ENCODE measurements around the gene TRMT10A. TPM values are rescaled to one million over a fixed set of nuclear protein-coding genes. Genes with fewer than 3 reads are reported as not detected.
"Not testable (repeated sequence)": the region's sequence is repeated elsewhere in the genome, so short reads cannot be mapped to it uniquely, and the experiment has no call there.

Gene TRMT10A
- total RNA-seq, 5 donors from 2014 or later (not counting 1 experiment from before 2014, with no cell fraction given), result 3.4 to 5.3 (median 4.0) TPM

GRCh38 chr4:99536271-99536670, 27.6 kb downstream of the TRMT10A start:
- no peaks in the 10 kb centered on the region for H3K4me1 Mint-ChIP-seq
- Histone ChIP-seq H3K4me1 (ENCODE audit: control insufficient read depth in 1 of 2, extremely low read depth in 1 of 2, insufficient read depth in 2 of 2, low read length in 2 of 2) (no peaks in the 10 kb centered on the region), H3K4me3 (ENCODE audit: control insufficient read depth in 1 of 2, extremely low read depth in 1 of 2, low read length in 1 of 2) (no peak overlapping the region), H3K27me3 (replicated peaks in 1 of 2; ENCODE audit: control insufficient read depth in 2 of 2, extremely low read depth in 1 of 2, insufficient read depth in 2 of 2, low read length in 1 of 2) (peaks cover 0 to 6% of the 10 kb centered on the region in 2 experiments), H3K27ac (ENCODE audit: low read length) (no peak overlapping the region), H3K9me3 (no peaks in the 10 kb centered on the region), H3K36me3 (ENCODE audit: control insufficient read depth in 2 of 2, extremely low read depth in 1 of 2, insufficient read depth in 1 of 2, low read length in 1 of 2) (no peaks in the 10 kb centered on the region)
- 100% methylated on average over 1 of the region's 2 CpGs for WGBS (ENCODE audit: insufficient coverage)
- no peak overlapping the region for H3K27ac Mint-ChIP-seq
- ATAC-seq (replicated peaks in 1 of 4) (no peak), DNase-seq (no peak)
- CTCF ChIA-PET, result interaction anchor here in 1 of 2 donors (0.6 kb wide), 1 partner anchor 1376 kb away, joined by 3 read pairs; no protein-coding TSS in a partner anchor
- H3K4me3 Mint-ChIP-seq, result no peak overlapping the region
- POLR2A ChIA-PET, result no interaction called here
- H3K27me3 Mint-ChIP-seq, result peaks cover 6 to 13% of the 10 kb centered on the region in 2 donors
- no peaks in the 10 kb centered on the region for H3K36me3 Mint-ChIP-seq
- H3K9me3 Mint-ChIP-seq, result no peaks in the 10 kb centered on the region

GRCh38 chr4:99534699-99535098, 29.1 kb downstream of the TRMT10A start:
- H3K4me3 Mint-ChIP-seq; H3K27me3 ChIP-seq (replicated peaks in 1 of 2; ENCODE audit: control insufficient read depth in 2 of 2, extremely low read depth in 1 of 2, insufficient read depth in 2 of 2, low read length in 1 of 2); H3K4me3 ChIP-seq (ENCODE audit: control insufficient read depth in 1 of 2, extremely low read depth in 1 of 2, low read length in 1 of 2); H3K27ac Mint-ChIP-seq; H3K27ac ChIP-seq (ENCODE audit: low read length); H3K9me3 Mint-ChIP-seq; ATAC-seq (replicated peaks in 1 of 4); H3K9me3 ChIP-seq; DNase-seq; H3K4me1 Mint-ChIP-seq; H3K36me3 Mint-ChIP-seq; H3K4me1 ChIP-seq (ENCODE audit: control insufficient read depth in 1 of 2, extremely low read depth in 1 of 2, insufficient read depth in 2 of 2, low read length in 2 of 2); H3K36me3 ChIP-seq (ENCODE audit: control insufficient read depth in 2 of 2, extremely low read depth in 1 of 2, insufficient read depth in 1 of 2, low read length in 1 of 2): not testable (repeated sequence)
- CTCF ChIA-PET, result interaction anchor here (0.5 to 0.6 kb wide), 2 partner anchors 28 to 282 kb away, joined by 3 read pairs; partner anchors contain the start of gene DAPP1 (in 1 of the 2)
- POLR2A ChIA-PET, result interaction anchor here in 1 of 2 donors (0.6 kb wide), 1 partner anchor 105 kb away, joined by 3 read pairs; no protein-coding TSS in a partner anchor
- peaks cover 7 to 13% of the 10 kb centered on the region in 2 donors for H3K27me3 Mint-ChIP-seq
- WGBS (ENCODE audit: insufficient coverage), result 100% methylated on average over 1 of the region's 3 CpGs

- H3K36me3 Mint-ChIP-seq, result no peaks in the 10 kb centered on the region
- no peak overlapping the region for H3K27ac ChIP-seq (ENCODE audit: low read length)
- H3K4me3 ChIP-seq (ENCODE audit: control insufficient read depth in 1 of 2, extremely low read depth in 1 of 2, low read length in 1 of 2), result no peak overlapping the region
- DNase-seq, result no peak
- H3K27ac Mint-ChIP-seq, result no peak overlapping the region
- POLR2A ChIA-PET, result no interaction called here
- no peak for ATAC-seq (replicated peaks in 1 of 4)
- H3K27me3 Mint-ChIP-seq, result peaks cover 6 to 7% of the 10 kb centered on the region in 2 donors
- H3K27me3 ChIP-seq (replicated peaks in 1 of 2; ENCODE audit: control insufficient read depth in 2 of 2, extremely low read depth in 1 of 2, insufficient read depth in 2 of 2, low read length in 1 of 2), result peaks cover 2% of the 10 kb centered on the region in 2 experiments
- no peaks in the 10 kb centered on the region for H3K4me1 ChIP-seq (ENCODE audit: control insufficient read depth in 1 of 2, extremely low read depth in 1 of 2, insufficient read depth in 2 of 2, low read length in 2 of 2)
- CTCF ChIA-PET, result no interaction called here
- H3K9me3 Mint-ChIP-seq, result no peaks in the 10 kb centered on the region
- no peaks in the 10 kb centered on the region for H3K36me3 ChIP-seq (ENCODE audit: control insufficient read depth in 2 of 2, extremely low read depth in 1 of 2, insufficient read depth in 1 of 2, low read length in 1 of 2)
- no peak overlapping the region for H3K4me3 Mint-ChIP-seq
- WGBS (ENCODE audit: insufficient coverage), result 73% methylated on average over 2 of the region's 3 CpGs
- no peaks in the 10 kb centered on the region for H3K4me1 Mint-ChIP-seq
- no peaks in the 10 kb centered on the region for H3K9me3 ChIP-seq
These were observed 33.9 kb downstream of the TRMT10A start for GRCh38 chr4:99529956-99530355.

GRCh38 chr4:99529228-99529627, 34.6 kb downstream of the TRMT10A start:
- ChIA-PET CTCF (no interaction called here), POLR2A (no interaction called here)
- ATAC-seq (replicated peaks in 1 of 4) (no peak), DNase-seq (no peak)
- no peak overlapping the region for H3K4me3 ChIP-seq (ENCODE audit: control insufficient read depth in 1 of 2, extremely low read depth in 1 of 2, low read length in 1 of 2)
- Mint-ChIP-seq H3K27ac (no peak overlapping the region), H3K4me1 (no peaks in the 10 kb centered on the region), H3K4me3 (no peak overlapping the region), H3K27me3 (peaks cover 6 to 7% of the 10 kb centered on the region in 2 donors), H3K9me3 (no peaks in the 10 kb centered on the region), H3K36me3 (no peaks in the 10 kb centered on the region)
- no peaks in the 10 kb centered on the region for H3K4me1 ChIP-seq (ENCODE audit: control insufficient read depth in 1 of 2, extremely low read depth in 1 of 2, insufficient read depth in 2 of 2, low read length in 2 of 2)
- H3K36me3 ChIP-seq (ENCODE audit: control insufficient read depth in 2 of 2, extremely low read depth in 1 of 2, insufficient read depth in 1 of 2, low read length in 1 of 2), result no peaks in the 10 kb centered on the region
- no peak overlapping the region for H3K27ac ChIP-seq (ENCODE audit: low read length)
- H3K27me3 ChIP-seq (replicated peaks in 1 of 2; ENCODE audit: control insufficient read depth in 2 of 2, extremely low read depth in 1 of 2, insufficient read depth in 2 of 2, low read length in 1 of 2), result peaks cover 2% of the 10 kb centered on the region in 2 experiments
- no peaks in the 10 kb centered on the region for H3K9me3 ChIP-seq

- Histone ChIP-seq H3K4me3 (ENCODE audit: control insufficient read depth in 1 of 2, extremely low read depth in 1 of 2, low read length in 1 of 2) (no peak overlapping the region), H3K27me3 (replicated peaks in 1 of 2; ENCODE audit: control insufficient read depth in 2 of 2, extremely low read depth in 1 of 2, insufficient read depth in 2 of 2, low read length in 1 of 2) (no peaks in the 10 kb centered on the region), H3K9me3 (no peaks in the 10 kb centered on the region), H3K36me3 (ENCODE audit: control insufficient read depth in 2 of 2, extremely low read depth in 1 of 2, insufficient read depth in 1 of 2, low read length in 1 of 2) (no peaks in the 10 kb centered on the region), H3K27ac (ENCODE audit: low read length) (no peak overlapping the region), H3K4me1 (ENCODE audit: control insufficient read depth in 1 of 2, extremely low read depth in 1 of 2, insufficient read depth in 2 of 2, low read length in 2 of 2) (no peaks in the 10 kb centered on the region)
- POLR2A ChIA-PET, result no interaction called here
- no peak overlapping the region for H3K27ac Mint-ChIP-seq
- WGBS (ENCODE audit: insufficient coverage), result 20% methylated on average over 1 of the region's 6 CpGs
- H3K27me3 Mint-ChIP-seq, result peaks cover 0 to 7% of the 10 kb centered on the region in 2 donors
- H3K36me3 Mint-ChIP-seq, result no peaks in the 10 kb centered on the region
- H3K9me3 Mint-ChIP-seq, result no peaks in the 10 kb centered on the region
- DNase-seq (no peak), ATAC-seq (replicated peaks in 1 of 4) (no peak)
- H3K4me3 Mint-ChIP-seq, result no peak overlapping the region
- CTCF ChIA-PET, result no interaction called here
- H3K4me1 Mint-ChIP-seq, result no peaks in the 10 kb centered on the region
These were observed 45.1 kb downstream of the TRMT10A start for GRCh38 chr4:99518601-99519295.

GRCh38 chr4:99510721-99511120, 53.1 kb downstream of the TRMT10A start, which contains the start of gene C4orf17:
TSS of gene C4orf17 (plus strand) at chr4:99511021. CDS start at chr4:99513082, 2,061 bp downstream.
- peaks cover 0 to 7% of the 10 kb centered on the region in 2 donors for H3K27me3 Mint-ChIP-seq
- POLR2A ChIA-PET, result no interaction called here
- WGBS (ENCODE audit: insufficient coverage), result no CpG with 5 or more reads among the region's 4 CpGs
- H3K9me3 Mint-ChIP-seq, result no peaks in the 10 kb centered on the region
- no peak for ATAC-seq (replicated peaks in 1 of 4)
- H3K27me3 ChIP-seq (replicated peaks in 1 of 2; ENCODE audit: control insufficient read depth in 2 of 2, extremely low read depth in 1 of 2, insufficient read depth in 2 of 2, low read length in 1 of 2), result no peaks in the 10 kb centered on the region
- DNase-seq, result no peak
- H3K27ac ChIP-seq (ENCODE audit: low read length), result no peak within 1 kb of the TSS
- no peaks in the 10 kb centered on the region for H3K36me3 ChIP-seq (ENCODE audit: control insufficient read depth in 2 of 2, extremely low read depth in 1 of 2, insufficient read depth in 1 of 2, low read length in 1 of 2)
- peaks cover 13 to 22% of the 10 kb centered on the region in 2 experiments for H3K4me1 ChIP-seq (ENCODE audit: control insufficient read depth in 1 of 2, extremely low read depth in 1 of 2, insufficient read depth in 2 of 2, low read length in 2 of 2)
- no peak within 1 kb of the TSS for H3K4me3 ChIP-seq (ENCODE audit: control insufficient read depth in 1 of 2, extremely low read depth in 1 of 2, low read length in 1 of 2)
- CTCF ChIA-PET, result interaction anchor here in 1 of 2 donors (0.7 kb wide), 1 partner anchor 48 kb away, joined by 3 read pairs; no protein-coding TSS in a partner anchor
- H3K27ac Mint-ChIP-seq, result peak within 1 kb of the TSS in 1 of 2 donors; percentile 60
- H3K36me3 Mint-ChIP-seq, result no peaks in the 10 kb centered on the region
- H3K9me3 ChIP-seq, result no peaks in the 10 kb centered on the region
- H3K4me3 Mint-ChIP-seq, result no peak within 1 kb of the TSS
- H3K4me1 Mint-ChIP-seq, result peaks cover 30 to 41% (median 37%) of the 10 kb centered on the region in 3 donors

All from T-cell (primary cell).